Naive thymus-derived CD4-positive, alpha-beta T cell (primary cell): ENCODE results near the gene LITAFD. TPM values are rescaled to one million over a fixed set of nuclear protein-coding genes. Genes with fewer than 3 reads are reported as not detected.

ENCODE experiments used
- ATAC-seq: fragments of 150-1000 bp; cut with Tn5 transposase; 2 replicates; pipeline ENCODE4 v1.10.0; 2021; ENCODE audit warnings: mild to moderate bottlenecking, moderate library complexity
- CTCF ChIA-PET: fragments of 350-600 bp; sonication (Branson Sonifier 250); formaldehyde crosslinking; loops from one replicate; lab custom pipeline; 2021; ENCODE audit warnings: antibody characterized with exemption; lab: Charles Lee
- POLR2A ChIA-PET: fragments of 350-600 bp; sonication (Branson Sonifier 250); formaldehyde crosslinking; loops from one replicate; lab custom pipeline; 2021; ENCODE audit warnings: antibody characterized with exemption, inconsistent platforms; lab: Charles Lee
- DNase-seq, 9 donors: peaks; one replicate each; pipeline versions ENCODE4 v3.0.0 to v3.0.0-alpha.2; 2020 to 2022; ENCODE audit warnings: mixed read lengths in 1 of 9
- H3K27ac ChIP-seq: one replicate; pipeline ENCODE4 v1.7.0; 2013; ENCODE audit warnings: mild to moderate bottlenecking, low read depth, low read length, moderate library complexity
- H3K27me3 ChIP-seq, 2 donors: one replicate each; pipeline ENCODE4 v1.7.0; 2013; ENCODE audit warnings: low read length in 2 of 2, mild to moderate bottlenecking in 2 of 2, moderate library complexity in 2 of 2; ENCODE audit not compliant: control insufficient read depth in 2 of 2, insufficient read depth in 2 of 2
- H3K36me3 ChIP-seq, 3 experiments: 1 replicate in 2 of 3; 2 replicates in 1 of 3; pipeline ENCODE4 v1.7.0; 2013; ENCODE audit warnings: low read length in 3 of 3, mild to moderate bottlenecking in 3 of 3, moderate library complexity in 1 of 3; ENCODE audit not compliant: insufficient read depth in 3 of 3, control insufficient read depth in 2 of 3
- H3K4me1 ChIP-seq, 2 donors: one replicate each; pipeline ENCODE4 v1.7.0; 2013; ENCODE audit warnings: low read length in 2 of 2, mild to moderate bottlenecking in 2 of 2, moderate library complexity in 1 of 2; ENCODE audit not compliant: control insufficient read depth in 2 of 2, insufficient read depth in 2 of 2
- H3K4me3 ChIP-seq: 2 replicates; pipeline ENCODE4 v1.7.0; 2013; ENCODE audit warnings: mild to moderate bottlenecking, low read length
- H3K9me3 ChIP-seq, 3 experiments: 1 replicate in 2 of 3; 2 replicates in 1 of 3; pipeline ENCODE4 v1.7.0; 2013; ENCODE audit warnings: low read length in 3 of 3; ENCODE audit not compliant: control insufficient read depth in 2 of 3
- H3K27ac Mint-ChIP-seq, 9 donors: one replicate each; pipeline ENCODE4 v1.8.0; 2020 to 2022; ENCODE audit warnings: mixed read lengths in 9 of 9, mild to moderate bottlenecking in 8 of 9, moderate library complexity in 5 of 9, inconsistent platforms in 2 of 9
- H3K27me3 Mint-ChIP-seq, 5 donors: one replicate each; pipeline ENCODE4 v1.8.0; 2021 to 2022; ENCODE audit warnings: mixed read lengths in 5 of 5, mild to moderate bottlenecking in 1 of 5
- H3K36me3 Mint-ChIP-seq, 5 donors: one replicate each; pipeline ENCODE4 v1.8.0; 2020 to 2022; ENCODE audit warnings: mixed read lengths in 5 of 5, mild to moderate bottlenecking in 3 of 5, inconsistent platforms in 1 of 5
- H3K4me1 Mint-ChIP-seq, 7 donors: one replicate each; pipeline ENCODE4 v1.8.0; 2020 to 2022; ENCODE audit warnings: mixed read lengths in 7 of 7, mild to moderate bottlenecking in 3 of 7, inconsistent platforms in 1 of 7
- H3K4me3 Mint-ChIP-seq, 10 donors: one replicate each; pipeline ENCODE4 v1.8.0; 2020 to 2022; ENCODE audit warnings: mild to moderate bottlenecking in 10 of 10, mixed read lengths in 10 of 10, moderate library complexity in 6 of 10, inconsistent platforms in 2 of 10
- H3K9me3 Mint-ChIP-seq, 11 donors: one replicate each; pipeline ENCODE4 v1.8.0; 2020 to 2022; ENCODE audit warnings: mixed read lengths in 11 of 11, mild to moderate bottlenecking in 4 of 11, inconsistent platforms in 1 of 11, moderate library complexity in 1 of 11
- intact Hi-C, 2 donors: fragments of 100-400 bp; cut with micrococcal nuclease; formaldehyde crosslinking; loops; one replicate each; pipeline ENCODE4 v1.15.1; 2023
- polyA plus RNA-seq, 2 donors: library from polyadenylated mRNA; unstranded; fragments of 300-500 nt; fragmentation: Illumina TruSeq; gene quantifications; one replicate each; pipeline ENCODE4 v1.2.3, GENCODE V29; 2021
- total RNA-seq, 6 experiments: library from RNA in 5 of 6; stranded (reverse) in 5 of 6; gene quantifications; 1 replicate in 5 of 6; 2 replicates in 1 of 6; pipeline ENCODE4 v1.2.3 and lab custom pipeline; 2021 to 2026

The LITAFD gene
- total and polyA plus RNA-seq, 7 experiments from 2014 or later, result not detected

- H3K27me3 Mint-ChIP-seq, result no peaks in the 10 kb centered on the region
- no peak for DNase-seq
- Histone ChIP-seq H3K9me3 (no peaks in the 10 kb centered on the region), H3K4me1 (no peaks in the 10 kb centered on the region), H3K27ac (no peak overlapping the region), H3K27me3 (no peaks in the 10 kb centered on the region), H3K4me3 (no peak overlapping the region), H3K36me3 (peaks cover 0 to 54% (median 7%) of the 10 kb centered on the region in 3 experiments)
- CTCF ChIA-PET, result no interaction called here
- peaks cover 11 to 30% (median 19%) of the 10 kb centered on the region in 7 donors for H3K4me1 Mint-ChIP-seq
- no peak for ATAC-seq
- peaks cover 0 to 17% (median 5%) of the 10 kb centered on the region in 5 donors for H3K36me3 Mint-ChIP-seq
- POLR2A ChIA-PET, result interaction anchor here (1.1 kb wide), 1 partner anchor 14 kb away, joined by 3 read pairs; no protein-coding TSS in a partner anchor
- intact Hi-C loops, result loop anchor here in 1 of 2 donors (2.0 kb wide), 1 partner anchor 19 kb away; the partner anchor contains the start of gene CARHSP1
- peak overlapping the region in 7 of 9 donors; percentile 4 to 86 (median 57) for H3K27ac Mint-ChIP-seq
- H3K9me3 Mint-ChIP-seq, result peaks cover 0 to 2% (median 0%) of the 10 kb centered on the region in 11 donors
- no peak overlapping the region for H3K4me3 Mint-ChIP-seq
Observed at GRCh38 chr16:8849411-8850011, 32.6 kb upstream of the LITAFD start.

GRCh38 chr16:8850279-8850885 is 31.8 kb upstream of the LITAFD start:
- no peak overlapping the region for H3K4me3 ChIP-seq
- ChIA-PET POLR2A (interaction anchor here (0.8 to 1.1 kb wide), 2 partner anchors 13 to 19 kb away, joined by 3 read pairs; partner anchors contain the start of gene CARHSP1), CTCF (no interaction called here)
- Mint-ChIP-seq H3K4me1 (peaks cover 10 to 29% (median 17%) of the 10 kb centered on the region in 7 donors), H3K4me3 (peak overlapping the region in 3 of 10 donors; percentile 14 to 42 (median 41)), H3K36me3 (peaks cover 0 to 19% (median 5%) of the 10 kb centered on the region in 5 donors), H3K27ac (peak overlapping the region; percentile 27 to 86 (median 72)), H3K27me3 (no peaks in the 10 kb centered on the region), H3K9me3 (peaks cover 0 to 2% (median 0%) of the 10 kb centered on the region in 11 donors)
- no peaks in the 10 kb centered on the region for H3K4me1 ChIP-seq
- intact Hi-C loops, result loop anchor here in 1 of 2 donors (2.0 kb wide), 1 partner anchor 18 kb away; the partner anchor contains the start of gene CARHSP1
- ATAC-seq, result peak; percentile 78
- H3K27ac ChIP-seq, result peak overlapping the region; percentile 51
- H3K27me3 ChIP-seq, result no peaks in the 10 kb centered on the region
- H3K36me3 ChIP-seq, result peaks cover 0 to 62% (median 7%) of the 10 kb centered on the region in 3 experiments
- DNase-seq, result no peak
- no peaks in the 10 kb centered on the region for H3K9me3 ChIP-seq

DNA sequence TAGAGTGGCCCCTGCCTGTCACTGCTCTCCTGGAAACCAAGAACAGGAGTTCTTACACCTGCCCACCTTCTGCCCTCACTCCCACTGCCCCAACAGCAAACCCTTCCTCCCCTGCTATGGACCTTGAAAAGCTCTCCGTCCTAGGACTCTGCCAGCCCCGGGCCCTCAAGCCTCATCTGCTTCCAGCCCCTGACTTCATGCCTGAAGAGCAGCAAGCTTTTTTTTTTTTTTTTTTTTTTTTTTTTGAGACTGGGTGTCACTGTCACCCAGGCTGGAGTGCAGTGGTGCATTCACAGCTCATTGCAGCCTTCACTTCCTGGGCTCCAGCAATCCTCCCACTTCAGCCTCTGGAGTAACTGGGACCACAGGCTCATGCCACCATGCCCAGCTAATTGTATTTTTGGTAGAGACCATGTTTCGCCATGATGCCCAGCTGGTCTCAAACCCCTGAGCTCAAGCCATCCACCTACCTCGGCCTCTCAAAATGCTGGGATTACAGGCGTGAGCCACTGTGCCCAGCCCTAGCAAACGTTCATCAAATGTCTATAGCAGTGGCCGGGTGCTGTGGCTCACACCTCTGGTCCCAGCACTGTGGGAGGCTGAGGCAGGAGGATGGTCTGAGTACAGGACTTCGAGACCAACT is 30.3 kb upstream of the LITAFD start:
- H3K4me3 ChIP-seq, result no peak overlapping the region
- peaks cover 0 to 77% (median 7%) of the 10 kb centered on the region in 3 experiments for H3K36me3 ChIP-seq
- H3K27ac Mint-ChIP-seq, result peak overlapping the region in 8 of 9 donors; percentile 17 to 92 (median 54)
- H3K27me3 Mint-ChIP-seq, result no peaks in the 10 kb centered on the region
- no peaks in the 10 kb centered on the region for H3K27me3 ChIP-seq
- intact Hi-C loops, result loop anchor here in 1 of 2 donors (2.0 kb wide), 1 partner anchor 17 kb away; the partner anchor contains the start of gene CARHSP1
- H3K4me1 ChIP-seq, result no peaks in the 10 kb centered on the region
- no peak overlapping the region for H3K4me3 Mint-ChIP-seq
- no peak for ATAC-seq
- DNase-seq, result no peak
- H3K9me3 Mint-ChIP-seq, result peaks cover 0 to 2% (median 0%) of the 10 kb centered on the region in 11 donors
- POLR2A ChIA-PET, result no interaction called here
- no peaks in the 10 kb centered on the region for H3K9me3 ChIP-seq
- peaks cover 0 to 23% (median 10%) of the 10 kb centered on the region in 5 donors for H3K36me3 Mint-ChIP-seq
- H3K4me1 Mint-ChIP-seq, result peaks cover 10 to 37% (median 18%) of the 10 kb centered on the region in 7 donors
- CTCF ChIA-PET, result interaction anchor here (0.7 to 1.1 kb wide), 2 partner anchors 29 to 53 kb away, joined by 4 to 6 read pairs; no protein-coding TSS in a partner anchor
- no peak overlapping the region for H3K27ac ChIP-seq

GRCh38 chr16:8852534-8852933 is 29.6 kb upstream of the LITAFD start:
- no peak overlapping the region for H3K4me3 ChIP-seq
- ATAC-seq (no peak), DNase-seq (no peak)
- Mint-ChIP-seq H3K9me3 (peaks cover 0 to 2% (median 0%) of the 10 kb centered on the region in 11 donors), H3K36me3 (peaks cover 0 to 24% (median 10%) of the 10 kb centered on the region in 5 donors), H3K27ac (peak overlapping the region in 5 of 9 donors; percentile 7 to 64 (median 36)), H3K4me1 (peaks cover 10 to 39% (median 21%) of the 10 kb centered on the region in 7 donors), H3K27me3 (no peaks in the 10 kb centered on the region), H3K4me3 (no peak overlapping the region)
- POLR2A ChIA-PET, result interaction anchor here (4.2 kb wide), 1 partner anchor 16 kb away, joined by 15 read pairs; the partner anchor contains the start of gene CARHSP1
- no peaks in the 10 kb centered on the region for H3K27me3 ChIP-seq
- no peaks in the 10 kb centered on the region for H3K9me3 ChIP-seq
- H3K27ac ChIP-seq, result no peak overlapping the region
- CTCF ChIA-PET, result no interaction called here
- no peaks in the 10 kb centered on the region for H3K4me1 ChIP-seq
- peaks cover 0 to 73% (median 7%) of the 10 kb centered on the region in 3 experiments for H3K36me3 ChIP-seq
- intact Hi-C loops, result no loop called here

- Histone ChIP-seq H3K4me3 (no peak overlapping the region), H3K4me1 (no peaks in the 10 kb centered on the region), H3K27ac (no peak overlapping the region), H3K27me3 (no peaks in the 10 kb centered on the region), H3K36me3 (peaks cover 0 to 72% (median 7%) of the 10 kb centered on the region in 3 experiments), H3K9me3 (no peaks in the 10 kb centered on the region)
- Mint-ChIP-seq H3K4me3 (no peak overlapping the region), H3K27me3 (no peaks in the 10 kb centered on the region), H3K4me1 (peaks cover 10 to 42% (median 25%) of the 10 kb centered on the region in 7 donors), H3K9me3 (peaks cover 0 to 2% (median 0%) of the 10 kb centered on the region in 11 donors), H3K27ac (peak overlapping the region in 6 of 9 donors; percentile 7 to 64 (median 48)), H3K36me3 (peaks cover 0 to 28% (median 13%) of the 10 kb centered on the region in 5 donors)
- intact Hi-C loops, result no loop called here
- ATAC-seq (no peak), DNase-seq (no peak)
- CTCF ChIA-PET, result no interaction called here
- POLR2A ChIA-PET, result interaction anchor here (4.2 kb wide), 1 partner anchor 15 kb away, joined by 15 read pairs; the partner anchor contains the start of gene CARHSP1
Observed at GRCh38 chr16:8853150-8853549, 29.0 kb upstream of the LITAFD start.

DNA sequence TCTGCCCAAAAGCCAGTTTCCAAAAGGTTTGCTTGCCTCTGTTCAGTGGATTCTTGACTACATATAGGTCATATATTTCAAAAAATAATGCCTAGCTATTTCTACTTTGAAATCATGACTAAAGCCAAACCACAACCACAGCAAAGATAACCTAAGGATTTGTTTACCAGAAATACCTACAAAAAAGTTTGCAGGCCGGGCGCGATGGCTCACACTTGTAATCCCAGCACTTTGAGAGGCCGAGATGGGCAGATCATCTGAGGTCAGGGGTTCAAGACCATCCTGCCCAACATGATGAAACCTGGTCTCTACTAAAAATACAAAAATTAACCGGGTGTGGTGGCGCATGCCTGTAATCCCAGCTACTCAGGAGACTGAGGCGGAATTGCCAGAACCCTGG is 28.5 kb upstream of the LITAFD start:
- ChIA-PET POLR2A (interaction anchor here (4.2 kb wide), 1 partner anchor 15 kb away, joined by 15 read pairs; the partner anchor contains the start of gene CARHSP1), CTCF (interaction anchor here (1.2 kb wide), 1 partner anchor 17 kb away, joined by 3 read pairs; no protein-coding TSS in a partner anchor)
- H3K36me3 ChIP-seq, result peaks cover 0 to 72% (median 7%) of the 10 kb centered on the region in 3 experiments
- H3K4me1 ChIP-seq, result no peaks in the 10 kb centered on the region
- H3K4me3 Mint-ChIP-seq, result no peak overlapping the region
- H3K9me3 Mint-ChIP-seq, result peaks cover 0 to 2% (median 0%) of the 10 kb centered on the region in 11 donors
- peaks cover 0 to 31% (median 13%) of the 10 kb centered on the region in 5 donors for H3K36me3 Mint-ChIP-seq
- DNase-seq (no peak), ATAC-seq (no peak)
- H3K27me3 Mint-ChIP-seq, result no peaks in the 10 kb centered on the region
- peak overlapping the region in 4 of 9 donors; percentile 18 to 64 (median 41) for H3K27ac Mint-ChIP-seq
- no peaks in the 10 kb centered on the region for H3K27me3 ChIP-seq
- H3K9me3 ChIP-seq, result no peaks in the 10 kb centered on the region
- H3K27ac ChIP-seq, result no peak overlapping the region
- intact Hi-C loops, result loop anchor here in 1 of 2 donors (2.0 kb wide), 2 partner anchors 15 to 27 kb away; partner anchors contain the start of gene CARHSP1
- no peak overlapping the region for H3K4me3 ChIP-seq
- peaks cover 10 to 45% (median 27%) of the 10 kb centered on the region in 7 donors for H3K4me1 Mint-ChIP-seq
